BE2C (cell line): Measurements from ENCODE around the gene CD72.
"Not testable (repeated sequence)": the region's sequence is repeated elsewhere in the genome, so short reads cannot be mapped to it uniquely, and the experiment has no call there.

Experiments used
- DNase-seq: peaks from one replicate; pipeline ENCODE4 v3.0.0-alpha.2; 2020
- H3K27me3 ChIP-seq: fragments of 250-450 bp; sonication (Bioruptor Pico); 2 replicates; pipeline ENCODE4 v1.5.1; 2020; ENCODE audit warnings: mild to moderate bottlenecking
- H3K36me3 ChIP-seq: fragments of 250-450 bp; sonication (Bioruptor Pico); 2 replicates; pipeline ENCODE4 v1.5.1; 2020; ENCODE audit warnings: mild to moderate bottlenecking
- H3K4me1 ChIP-seq: fragments of 250-450 bp; sonication (Bioruptor Pico); 2 replicates; pipeline ENCODE4 v1.5.1; 2020
- H3K4me3 ChIP-seq: 2 replicates; pipeline ENCODE4 v1.5.1; 2011; ENCODE audit warnings: low read depth, low read length
- H3K9me3 ChIP-seq: fragments of 250-450 bp; sonication (Bioruptor Pico); 2 replicates; pipeline ENCODE4 v1.5.1; 2020
- TF ChIP-seq, protein P1 (sequence below): IDR thresholded peaks from 2 replicates; pipeline ENCODE4 v1.5.1; 2012; ENCODE audit warnings: mild to moderate bottlenecking, low read depth, low read length

The CD72 gene

DNA sequence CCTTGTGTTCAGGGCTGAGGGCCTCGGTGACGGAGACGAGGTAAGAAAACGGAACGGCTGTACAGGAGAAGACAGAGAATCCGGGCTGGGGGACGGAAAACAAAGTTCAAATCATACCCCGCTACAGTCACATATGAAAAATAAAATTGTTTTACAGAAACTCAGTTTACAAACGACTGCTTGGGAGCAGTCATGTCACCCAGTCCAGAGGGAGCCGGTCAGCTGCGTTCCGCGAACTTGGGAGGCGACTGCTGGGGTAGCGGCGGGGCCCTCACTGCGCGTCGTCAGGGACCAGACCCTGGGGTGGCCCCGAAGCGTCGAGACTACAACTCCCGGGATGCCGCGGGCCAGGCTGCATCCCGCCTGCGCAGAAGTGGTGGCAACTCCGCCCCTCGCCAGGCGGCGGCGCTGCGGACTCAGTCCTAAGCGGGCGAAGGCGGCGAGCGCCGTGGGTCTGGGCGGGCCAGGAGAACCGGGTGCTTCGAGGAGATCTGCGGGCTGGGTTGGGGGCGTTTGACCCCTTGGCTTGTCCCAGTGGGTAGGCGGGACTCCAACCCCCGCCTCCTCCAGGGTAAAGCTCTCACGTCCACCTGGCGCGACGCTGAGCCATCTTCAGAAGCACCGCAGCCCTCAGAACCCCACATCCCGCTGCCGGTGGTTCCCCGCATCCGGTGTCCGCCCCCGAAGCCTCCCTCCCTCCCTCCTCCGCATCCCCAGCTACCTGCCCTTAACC is 28.5 kb upstream of the CD72 start:
- TF ChIP-seq, protein P1, sequence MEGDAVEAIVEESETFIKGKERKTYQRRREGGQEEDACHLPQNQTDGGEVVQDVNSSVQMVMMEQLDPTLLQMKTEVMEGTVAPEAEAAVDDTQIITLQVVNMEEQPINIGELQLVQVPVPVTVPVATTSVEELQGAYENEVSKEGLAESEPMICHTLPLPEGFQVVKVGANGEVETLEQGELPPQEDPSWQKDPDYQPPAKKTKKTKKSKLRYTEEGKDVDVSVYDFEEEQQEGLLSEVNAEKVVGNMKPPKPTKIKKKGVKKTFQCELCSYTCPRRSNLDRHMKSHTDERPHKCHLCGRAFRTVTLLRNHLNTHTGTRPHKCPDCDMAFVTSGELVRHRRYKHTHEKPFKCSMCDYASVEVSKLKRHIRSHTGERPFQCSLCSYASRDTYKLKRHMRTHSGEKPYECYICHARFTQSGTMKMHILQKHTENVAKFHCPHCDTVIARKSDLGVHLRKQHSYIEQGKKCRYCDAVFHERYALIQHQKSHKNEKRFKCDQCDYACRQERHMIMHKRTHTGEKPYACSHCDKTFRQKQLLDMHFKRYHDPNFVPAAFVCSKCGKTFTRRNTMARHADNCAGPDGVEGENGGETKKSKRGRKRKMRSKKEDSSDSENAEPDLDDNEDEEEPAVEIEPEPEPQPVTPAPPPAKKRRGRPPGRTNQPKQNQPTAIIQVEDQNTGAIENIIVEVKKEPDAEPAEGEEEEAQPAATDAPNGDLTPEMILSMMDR = peak; percentile 81
- peak; percentile 93 for DNase-seq
- H3K4me1 ChIP-seq = no peaks in the 10 kb centered on the region

GRCh38 chr9:35646153-35646532 is 27.9 kb upstream of the CD72 start:
- Histone ChIP-seq H3K27me3 (no peaks in the 10 kb centered on the region), H3K9me3 (no peaks in the 10 kb centered on the region), H3K36me3 (no peaks in the 10 kb centered on the region), H3K4me3 (peak overlapping the region; percentile 81), H3K4me1 (no peaks in the 10 kb centered on the region)
- TF ChIP-seq, protein P1 = no peak
- no peak for DNase-seq

More for the DNA sequence above, 28.5 kb upstream of the CD72 start:
- Histone ChIP-seq H3K27me3 (no peaks in the 10 kb centered on the region), H3K4me3 (peak overlapping the region; percentile 81), H3K36me3 (no peaks in the 10 kb centered on the region), H3K9me3 (no peaks in the 10 kb centered on the region)

DNA sequence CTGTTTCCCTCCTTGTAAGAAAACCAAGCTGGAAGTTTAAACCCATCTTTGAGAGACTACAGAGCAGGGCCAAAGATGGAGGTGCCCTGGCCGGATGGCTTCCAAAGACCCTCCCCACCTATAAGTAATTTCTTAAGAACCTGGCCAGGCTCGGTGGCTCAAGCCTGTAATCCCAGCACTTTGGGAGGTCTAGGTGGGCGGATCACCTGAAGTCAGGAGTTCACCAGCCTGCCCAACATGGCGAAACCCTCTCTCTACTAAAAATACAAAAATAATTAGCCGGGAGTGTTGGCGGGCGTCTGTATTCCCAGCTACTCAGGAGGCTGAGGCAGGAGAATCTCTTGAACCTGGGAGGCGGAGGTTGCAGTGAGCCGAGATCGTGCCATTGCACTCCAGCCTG is 27.5 kb upstream of the CD72 start:
- H3K36me3 ChIP-seq, DNase-seq, H3K9me3 ChIP-seq, H3K27me3 ChIP-seq, H3K4me1 ChIP-seq, H3K4me3 ChIP-seq: not testable (repeated sequence)

GRCh38 chr9:35643046-35643445 is 24.8 kb upstream of the CD72 start:
- Histone ChIP-seq H3K27me3 (no peaks in the 10 kb centered on the region), H3K9me3 (no peaks in the 10 kb centered on the region), H3K4me3 (no peak overlapping the region), H3K4me1 (no peaks in the 10 kb centered on the region), H3K36me3 (no peaks in the 10 kb centered on the region)
- TF ChIP-seq, protein P1 = no peak
- DNase-seq = no peak

DNA sequence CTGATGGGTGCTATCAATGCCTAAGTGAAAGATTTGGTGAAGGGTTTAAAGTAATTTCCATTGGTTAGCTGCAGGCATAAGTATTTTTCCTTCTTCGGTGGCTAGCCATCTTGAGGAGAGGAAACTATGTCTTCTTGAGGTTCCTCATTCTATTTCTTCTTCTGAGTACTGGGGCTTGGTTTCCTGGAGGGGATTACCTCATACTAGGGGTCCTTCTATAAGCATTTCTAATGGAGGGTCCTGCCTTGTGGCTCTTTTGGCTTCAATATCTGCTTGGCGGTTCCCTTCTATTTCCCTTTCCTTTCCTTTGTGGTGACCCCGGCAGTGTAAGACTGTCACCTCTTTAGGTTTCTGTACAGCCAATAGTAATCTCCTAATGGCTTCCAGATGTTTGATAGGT is 23.3 kb upstream of the CD72 start:
- H3K27me3 ChIP-seq, H3K4me1 ChIP-seq, H3K9me3 ChIP-seq, H3K36me3 ChIP-seq, DNase-seq, H3K4me3 ChIP-seq: not testable (repeated sequence)

DNA sequence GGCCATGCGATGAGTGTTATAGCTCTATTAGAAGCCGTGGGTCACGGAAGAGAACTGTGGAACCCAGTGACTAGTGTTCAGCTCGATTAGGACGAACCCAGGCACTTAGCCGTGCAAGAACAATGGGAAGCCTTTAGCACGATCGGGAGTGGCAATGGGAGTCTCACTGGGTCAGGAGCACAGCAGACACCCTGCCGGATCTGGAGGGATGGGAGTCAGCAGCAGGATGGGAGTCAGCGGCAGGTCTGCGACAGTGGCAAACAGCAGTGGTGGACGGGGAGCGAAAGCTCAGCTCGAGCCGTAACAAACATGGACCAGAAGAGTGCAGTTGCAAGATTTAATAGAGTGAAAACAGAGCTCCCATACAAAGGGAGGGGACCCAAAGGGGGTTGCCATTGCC is 22.2 kb upstream of the CD72 start:
- not testable (repeated sequence) for H3K36me3 ChIP-seq, H3K4me3 ChIP-seq, DNase-seq, H3K27me3 ChIP-seq, H3K9me3 ChIP-seq, H3K4me1 ChIP-seq

- H3K36me3 ChIP-seq = no peaks in the 10 kb centered on the region
- DNase-seq = no peak
- no peaks in the 10 kb centered on the region for H3K9me3 ChIP-seq
- no peaks in the 10 kb centered on the region; the same call in 1 of the 2 replicates for H3K27me3 ChIP-seq
- TF ChIP-seq, protein P1 = no peak
- H3K4me3 ChIP-seq = no peak overlapping the region
- no peaks in the 10 kb centered on the region for H3K4me1 ChIP-seq
These were observed 21.4 kb upstream of the CD72 start for GRCh38 chr9:35639631-35640030.

DNA sequence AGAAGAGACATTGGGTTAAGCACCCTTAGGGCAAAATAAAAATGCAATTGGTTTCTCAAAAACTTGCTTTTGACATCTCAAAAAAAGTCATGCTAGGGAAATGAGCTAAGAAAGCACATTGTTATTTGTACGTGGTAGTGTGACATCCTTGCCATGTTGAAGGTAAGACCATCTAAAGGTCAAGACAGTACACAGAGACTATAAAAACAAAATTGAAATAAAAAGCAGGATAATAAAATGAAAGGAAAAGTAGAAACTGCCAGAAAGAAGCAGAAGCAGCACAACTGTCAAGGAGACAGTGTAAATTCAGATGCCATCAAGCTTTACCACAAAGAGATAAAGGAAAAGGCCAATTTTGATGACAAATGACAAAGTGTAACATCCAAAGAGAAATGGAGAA is 21.0 kb upstream of the CD72 start:
- not testable (repeated sequence) for H3K4me1 ChIP-seq, H3K27me3 ChIP-seq, H3K4me3 ChIP-seq, DNase-seq, H3K9me3 ChIP-seq, H3K36me3 ChIP-seq

- DNase-seq, H3K27me3 ChIP-seq, H3K36me3 ChIP-seq, H3K4me3 ChIP-seq, H3K4me1 ChIP-seq, H3K9me3 ChIP-seq: not testable (repeated sequence)
These were observed 20.5 kb upstream of the CD72 start for GRCh38 chr9:35638751-35639150.

DNA sequence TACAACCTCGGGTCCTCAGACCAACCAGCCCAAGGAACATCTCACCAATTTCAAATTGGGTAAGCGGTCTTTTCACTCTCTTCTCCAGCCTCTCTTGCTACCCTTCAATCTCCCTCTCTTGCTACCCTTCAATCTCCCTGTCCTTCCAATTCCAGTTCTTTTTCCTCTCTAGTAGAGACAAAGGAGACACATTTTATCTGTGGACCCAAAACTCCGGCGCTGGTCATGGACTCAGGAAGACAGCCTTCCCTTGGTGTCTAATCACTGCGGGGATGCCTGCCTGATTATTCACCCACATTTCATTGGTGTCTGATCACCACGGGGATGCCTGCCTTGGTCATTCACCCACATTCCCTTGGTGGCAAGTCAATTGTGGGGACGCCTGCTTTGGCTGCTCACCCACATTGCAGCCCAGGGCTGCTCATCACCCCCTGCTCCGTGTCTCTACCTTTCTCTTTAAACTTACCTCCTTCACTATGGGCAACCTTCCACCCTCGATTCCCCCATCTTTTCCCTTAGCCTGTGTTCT is 19.3 kb upstream of the CD72 start:
- H3K4me1 ChIP-seq, H3K36me3 ChIP-seq, DNase-seq, H3K9me3 ChIP-seq, H3K27me3 ChIP-seq, H3K4me3 ChIP-seq: not testable (repeated sequence)

DNA sequence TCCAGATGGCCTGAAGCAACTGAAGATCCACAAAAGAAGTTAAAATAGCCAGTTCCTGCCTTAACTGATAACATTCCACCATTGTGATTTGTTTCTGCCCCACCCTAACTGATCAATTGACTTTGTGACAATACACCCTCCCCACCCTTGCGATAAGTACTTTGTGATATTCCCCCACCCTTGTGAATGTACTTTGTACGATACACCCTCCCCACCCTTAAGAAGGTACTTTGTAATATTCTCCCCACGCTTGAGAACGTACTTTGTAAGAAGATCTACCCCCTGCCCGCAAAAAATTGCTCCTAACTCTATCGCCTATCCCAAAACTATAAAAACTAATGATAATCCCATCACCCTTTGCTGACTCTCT is 18.6 kb upstream of the CD72 start:
- not testable (repeated sequence) for H3K36me3 ChIP-seq, H3K9me3 ChIP-seq, H3K27me3 ChIP-seq, H3K4me3 ChIP-seq, DNase-seq, H3K4me1 ChIP-seq
